Adrenal gland (tissue), 12 donors: Measurements from ENCODE around the gene ACRBP. TPM values are rescaled to one million over a fixed set of nuclear protein-coding genes. Genes with fewer than 3 reads are reported as not detected.
A peak's percentile ranks its signal among the peaks of the same experiment; 100 is the strongest.

Source experiments
- DNase-seq, 7 donors: peaks; one replicate each; pipeline ENCODE4 v3.0.0-alpha.2; 2019 to 2020
- H3K27ac ChIP-seq, 5 donors: fragments of 200-600 bp; sonication (generic) in 4 of 5; 1 replicate in 3 of 5; 2 replicates in 2 of 5; pipeline versions ENCODE4 v1.5.1 to v1.8.0; 2016 to 2020; ENCODE audit warnings: mild to moderate bottlenecking in 1 of 5
- H3K27me3 ChIP-seq: fragments of 200-600 bp; 2 replicates; pipeline ENCODE4 v1.8.0; 2021
- H3K36me3 ChIP-seq, 2 donors: fragments of 200-600 bp; replicated peaks in 1 of 2; 1 replicate in 1 of 2; 2 replicates in 1 of 2; pipeline versions ENCODE4 v1.5.1 to v1.8.0; 2018 to 2022
- H3K4me1 ChIP-seq, 2 donors: fragments of 200-600 bp; replicated peaks in 1 of 2; 1 replicate in 1 of 2; 2 replicates in 1 of 2; pipeline versions ENCODE4 v1.5.1 to v1.8.0; 2018 to 2021
- H3K4me3 ChIP-seq, 4 donors: fragments of 200-600 bp; sonication (generic) in 3 of 4; one replicate each; pipeline ENCODE4 v1.5.1; 2016 to 2018
- H3K9me3 ChIP-seq, 3 donors: fragments of 200-600 bp; sonication (generic) in 1 of 3; replicated peaks in 1 of 3; 1 replicate in 2 of 3; 2 replicates in 1 of 3; pipeline versions ENCODE4 v1.5.1 to v1.8.0; 2016 to 2021
- POLR2A ChIP-seq, 2 donors: fragments of 450-650 bp; IDR thresholded peaks; one replicate each; pipeline ENCODE4 v1.6.1; 2017; ENCODE audit warnings: antibody characterized with exemption in 2 of 2, mild to moderate bottlenecking in 2 of 2, moderate library complexity in 1 of 2
- WGBS, 4 donors: extraction: QIAGEN DNeasy Blood & Tissue Kit in 2 of 4; methylation state at CpG; one replicate each; pipeline versions ENCODE4 v1.1.5 to v1.1.7; 2013 to 2017; 5-methylcytosine and 5-hydroxymethylcytosine counted together
- intact Hi-C, 2 donors: fragments of 100-400 bp; cut with DNase I; formaldehyde crosslinking; loops; one replicate each; pipeline versions ENCODE4 v1.14.1 to v1.15.0; 2022 to 2023
- polyA plus RNA-seq, 3 donors: library from polyadenylated mRNA; stranded (reverse); fragments of 200-250 nt in 2 of 3; fragments of 350-450 nt in 1 of 3; fragmentation: Illumina TruSeq in 1 of 3; extraction: RNeasy Lipid Tissue Mini Kit (QIAGEN cat#74804) in 1 of 3; gene quantifications; one replicate each; pipeline ENCODE4 v1.2.3, GENCODE V29; 2013 to 2014
- total RNA-seq, 9 donors: library from RNA; depleted of rRNA in 4 of 9; stranded (reverse); fragments of >200 nt in 4 of 9; fragments of 120-200 nt in 1 of 9; fragmentation: NEBNext Ultra II Directional in 1 of 9; extraction: Animal tissue kit (Norgen Biotek cat#: 25700) in 1 of 9; gene quantifications; one replicate each; pipeline versions ENCODE4 v1.1.0 to v1.2.4, GENCODE V29; 2013 to 2023
- TF ChIP-seq, protein P1 (sequence below), 6 experiments: fragments of 450-650 bp in 4 of 6; fragments of 200-600 bp in 2 of 6; sonication (generic) in 1 of 6; IDR thresholded peaks; 1 replicate in 5 of 6; 2 replicates in 1 of 6; pipeline versions ENCODE4 v1.5.1 to v1.8.0; 2016 to 2021; ENCODE audit warnings: antibody characterized with exemption in 6 of 6, mild to moderate bottlenecking in 2 of 6, moderate library complexity in 1 of 6
- donor health status: healthy with polysubstance abuse.
- donor health status: Bipolar disorder and iron deficiency.
- donor health status: DM: yes; HTN: yes; CAD: no.
- donor health status: DM: no; HTN: no; CAD: no.
- donor health status: DM: no; HTN: no; CAD: no.
- donor health status: DM: yes; HTN: yes; CAD: no.

Gene ACRBP
- total and polyA plus RNA-seq, 12 donors, result 0.36 to 3.1 (median 1.3) TPM

DNA sequence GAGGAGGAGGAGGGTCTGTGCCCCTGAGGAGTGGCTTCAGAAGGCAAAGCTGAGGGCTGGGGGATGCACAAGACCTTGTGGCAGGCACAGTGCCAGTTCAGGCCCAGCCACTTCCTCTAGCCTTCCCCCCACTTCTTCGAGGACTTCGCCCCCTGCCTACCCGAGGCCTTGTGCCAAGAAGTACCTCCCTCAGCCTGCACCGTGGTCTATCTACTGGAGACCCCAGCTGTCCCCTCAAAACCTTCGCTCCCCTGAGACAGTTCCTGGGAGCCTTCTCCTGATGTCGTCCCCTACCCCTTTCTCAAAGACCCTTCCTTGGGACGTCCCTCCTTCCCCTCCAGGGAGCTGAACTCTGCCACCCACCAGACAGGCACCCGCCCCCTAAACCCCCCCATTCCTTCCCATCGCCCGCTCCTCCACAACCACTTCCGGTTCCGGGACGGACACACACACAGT lies 41.3 kb upstream of the ACRBP start:
- H3K4me1 ChIP-seq, result peaks cover 33 to 56% of the 10 kb centered on the region in 2 donors
- WGBS, 4 donors, result 0 to 1% (median 0%) methylated on average over 12 to 13 of the region's 13 CpGs
- H3K27ac ChIP-seq, result peak overlapping the region; percentile 84 to 99 (median 95)
- H3K27me3 ChIP-seq, result no peaks in the 10 kb centered on the region
- H3K4me3 ChIP-seq, result peak overlapping the region; percentile 18 to 97 (median 68)
- no peak for TF ChIP-seq POLR2A (IDR thresholded peaks at IDR 0.05)
- TF ChIP-seq, protein P1, sequence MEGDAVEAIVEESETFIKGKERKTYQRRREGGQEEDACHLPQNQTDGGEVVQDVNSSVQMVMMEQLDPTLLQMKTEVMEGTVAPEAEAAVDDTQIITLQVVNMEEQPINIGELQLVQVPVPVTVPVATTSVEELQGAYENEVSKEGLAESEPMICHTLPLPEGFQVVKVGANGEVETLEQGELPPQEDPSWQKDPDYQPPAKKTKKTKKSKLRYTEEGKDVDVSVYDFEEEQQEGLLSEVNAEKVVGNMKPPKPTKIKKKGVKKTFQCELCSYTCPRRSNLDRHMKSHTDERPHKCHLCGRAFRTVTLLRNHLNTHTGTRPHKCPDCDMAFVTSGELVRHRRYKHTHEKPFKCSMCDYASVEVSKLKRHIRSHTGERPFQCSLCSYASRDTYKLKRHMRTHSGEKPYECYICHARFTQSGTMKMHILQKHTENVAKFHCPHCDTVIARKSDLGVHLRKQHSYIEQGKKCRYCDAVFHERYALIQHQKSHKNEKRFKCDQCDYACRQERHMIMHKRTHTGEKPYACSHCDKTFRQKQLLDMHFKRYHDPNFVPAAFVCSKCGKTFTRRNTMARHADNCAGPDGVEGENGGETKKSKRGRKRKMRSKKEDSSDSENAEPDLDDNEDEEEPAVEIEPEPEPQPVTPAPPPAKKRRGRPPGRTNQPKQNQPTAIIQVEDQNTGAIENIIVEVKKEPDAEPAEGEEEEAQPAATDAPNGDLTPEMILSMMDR (IDR thresholded peaks at IDR 0.05), result no peak
- intact Hi-C loops, result no loop called here
- H3K9me3 ChIP-seq, result no peaks in the 10 kb centered on the region
- H3K36me3 ChIP-seq, result no peaks in the 10 kb centered on the region
- DNase-seq, result peak in 5 of 7 donors; percentile 37 to 71 (median 54)

DNA sequence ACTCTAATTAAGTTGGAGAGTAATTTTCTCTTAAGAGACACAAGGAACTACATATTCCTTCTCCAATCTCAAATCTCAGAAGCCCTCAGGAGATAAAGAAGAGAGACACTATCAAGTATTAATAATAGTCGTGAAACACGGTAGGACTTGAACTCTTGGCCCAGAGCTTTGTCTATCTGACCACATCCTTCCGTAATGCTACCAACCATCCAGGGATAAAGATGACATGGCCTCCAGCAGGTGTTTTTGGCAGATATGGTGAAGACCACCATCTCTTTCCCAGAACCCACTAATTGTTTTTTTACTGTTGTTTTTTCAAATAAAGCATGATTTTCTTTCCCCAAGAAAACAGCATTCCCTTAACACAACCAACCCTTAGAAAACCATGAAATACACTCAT lies 38.6 kb upstream of the ACRBP start:
- Histone ChIP-seq H3K27me3 (no peaks in the 10 kb centered on the region), H3K36me3 (peaks cover 0 to 11% of the 10 kb centered on the region in 2 donors), H3K4me3 (no peak overlapping the region), H3K4me1 (peaks cover 32 to 58% of the 10 kb centered on the region in 2 donors), H3K9me3 (no peaks in the 10 kb centered on the region), H3K27ac (peak overlapping the region in 3 of 5 donors; percentile 36 to 59 (median 39))
- WGBS, 4 donors, result 62 to 72% (median 70%) methylated on average over 3 of the region's 3 CpGs
- TF ChIP-seq, protein P1 (IDR thresholded peaks at IDR 0.05), result no peak
- TF ChIP-seq POLR2A (IDR thresholded peaks at IDR 0.05), result no peak
- DNase-seq, result no peak
- intact Hi-C loops, result no loop called here

GRCh38 chr12:6684609-6685008 lies 37.4 kb upstream of the ACRBP start:
- 38 to 46% (median 43%) methylated on average over 6 of the region's 6 CpGs for WGBS, 4 donors
- peaks cover 0 to 17% of the 10 kb centered on the region in 2 donors for H3K36me3 ChIP-seq
- intact Hi-C loops, result no loop called here

DNA sequence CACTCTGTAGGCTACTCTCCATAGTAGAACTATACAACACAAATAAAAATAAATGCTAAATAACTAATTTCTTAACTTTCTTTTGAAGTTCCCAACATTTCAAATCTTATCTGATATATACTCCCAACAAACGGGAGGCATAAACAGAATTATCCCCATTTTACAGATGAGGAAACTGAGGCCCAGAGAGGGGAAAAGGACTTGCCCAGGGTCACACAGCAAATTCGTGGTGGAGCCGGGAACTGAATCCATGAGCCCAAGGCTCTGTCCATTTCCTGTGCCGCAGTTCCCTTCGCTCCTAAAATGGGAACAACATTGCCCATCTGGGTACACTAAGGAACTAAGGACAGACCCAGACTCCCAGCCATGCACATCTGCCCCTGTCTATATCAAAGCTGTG lies 29.7 kb upstream of the ACRBP start:
- intact Hi-C loops, result no loop called here
- peaks cover 0 to 87% of the 10 kb centered on the region in 2 donors for H3K36me3 ChIP-seq
- TF ChIP-seq, protein P1 (IDR thresholded peaks at IDR 0.05), result no peak
- no peak for TF ChIP-seq POLR2A (IDR thresholded peaks at IDR 0.05)
- no peaks in the 10 kb centered on the region for H3K27me3 ChIP-seq
- no peak for DNase-seq
- no peaks in the 10 kb centered on the region for H3K9me3 ChIP-seq
- 88 to 95% (median 92%) methylated on average over 4 to 5 of the region's 5 CpGs for WGBS, 4 donors
- H3K27ac ChIP-seq, result no peak overlapping the region
- H3K4me3 ChIP-seq, result no peak overlapping the region
- H3K4me1 ChIP-seq, result no peaks in the 10 kb centered on the region

More at GRCh38 chr12:6684609-6685008, 37.4 kb upstream of the ACRBP start:
- Histone ChIP-seq H3K9me3 (no peaks in the 10 kb centered on the region), H3K4me3 (no peak overlapping the region), H3K27ac (peak overlapping the region in 3 of 5 donors; percentile 0 to 9 (median 4)), H3K4me1 (peaks cover 23 to 49% of the 10 kb centered on the region in 2 donors), H3K27me3 (no peaks in the 10 kb centered on the region)
- TF ChIP-seq, protein P1 (IDR thresholded peaks at IDR 0.05), result peak in 5 of 6 experiments; percentile 28 to 48 (median 38)
- no peak for TF ChIP-seq POLR2A (IDR thresholded peaks at IDR 0.05)
- DNase-seq, result peak in 2 of 7 donors; percentile 24 to 42
